ENCODE measurements around the gene PLXNA4. TPM values are rescaled to one million over a fixed set of nuclear protein-coding genes. Genes with fewer than 3 reads are reported as not detected.

PLXNA4 gene
- total RNA-seq, 1 donor from 2014 or later: 10.6 TPM

DNA sequence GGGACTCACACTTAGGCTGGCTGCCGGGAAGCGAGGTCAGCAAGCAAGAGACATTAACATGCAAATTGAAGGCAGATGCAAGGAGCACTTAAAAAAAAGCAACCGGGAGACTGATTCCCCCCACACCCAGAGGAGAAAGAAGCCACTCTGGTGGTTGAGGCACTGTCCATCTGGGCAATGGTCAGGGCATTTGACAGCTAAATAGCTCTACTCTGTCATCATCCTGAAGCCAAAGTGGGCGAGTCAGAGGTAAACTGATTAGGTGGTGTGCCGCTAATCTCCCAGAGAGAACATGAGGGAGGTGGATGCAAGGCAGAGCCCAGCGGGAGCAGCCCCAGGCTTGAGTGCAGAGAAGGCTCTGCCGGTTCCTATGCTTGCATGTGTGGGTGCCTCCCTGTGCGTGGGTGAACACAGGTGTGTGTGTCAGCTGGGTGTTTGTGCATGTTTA, 100.6 kb downstream of the PLXNA4 start:
- intact Hi-C loops (cut with micrococcal nuclease): no loop called here

GRCh38 chr7:132475037-132475668, 101.1 kb downstream of the PLXNA4 start:
- intact Hi-C loops (cut with micrococcal nuclease): no loop called here

DNA sequence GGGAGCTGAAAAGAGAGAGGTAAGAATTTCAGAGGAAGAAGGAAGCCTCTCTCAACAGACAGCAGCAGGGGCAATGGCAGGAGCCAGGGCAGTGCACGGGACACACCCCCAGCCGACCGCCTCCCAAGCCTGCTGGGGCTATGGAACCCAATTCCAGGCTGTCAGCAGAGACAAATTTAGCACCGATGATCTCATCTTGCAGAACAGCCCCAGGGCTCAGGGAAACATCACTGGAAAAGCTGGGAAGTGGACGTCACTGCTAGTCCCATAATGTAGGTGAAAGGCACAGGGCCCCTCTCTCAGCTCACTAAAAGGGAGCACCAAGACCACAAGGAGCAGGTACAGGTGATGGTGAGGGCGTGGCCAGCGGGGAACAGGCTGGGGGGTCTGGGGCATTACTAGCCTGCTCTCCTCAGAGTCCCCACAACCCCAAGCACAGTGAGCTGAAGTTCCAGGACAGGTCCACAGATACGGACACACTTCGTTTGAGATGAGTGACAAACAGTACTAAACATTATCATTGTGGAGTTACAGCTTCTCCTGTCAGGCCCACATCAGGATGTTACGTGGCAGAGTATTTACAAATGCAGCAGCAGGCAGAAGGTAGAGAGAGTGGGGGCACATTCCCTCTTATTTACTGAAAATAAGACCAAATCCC, 103.7 kb downstream of the PLXNA4 start:
- intact Hi-C loops (cut with micrococcal nuclease): no loop called here

- intact Hi-C loops (cut with micrococcal nuclease): no loop called here
Observed at GRCh38 chr7:132471515-132471914, 104.8 kb downstream of the PLXNA4 start.

- intact Hi-C loops (cut with micrococcal nuclease): no loop called here
Observed at GRCh38 chr7:132469681-132470080, 106.6 kb downstream of the PLXNA4 start.

GRCh38 chr7:132469264-132469663, 107.0 kb downstream of the PLXNA4 start:
- intact Hi-C loops (cut with micrococcal nuclease): no loop called here

GRCh38 chr7:132466367-132466766, 109.9 kb downstream of the PLXNA4 start:
- intact Hi-C loops (cut with micrococcal nuclease): no loop called here

GRCh38 chr7:132465516-132465915, 110.8 kb downstream of the PLXNA4 start:
- intact Hi-C loops (cut with micrococcal nuclease): no loop called here

GRCh38 chr7:132464740-132465139, 111.5 kb downstream of the PLXNA4 start:
- intact Hi-C loops (cut with micrococcal nuclease): no loop called here

GRCh38 chr7:132463922-132464321, 112.3 kb downstream of the PLXNA4 start:
- intact Hi-C loops (cut with micrococcal nuclease): no loop called here

DNA sequence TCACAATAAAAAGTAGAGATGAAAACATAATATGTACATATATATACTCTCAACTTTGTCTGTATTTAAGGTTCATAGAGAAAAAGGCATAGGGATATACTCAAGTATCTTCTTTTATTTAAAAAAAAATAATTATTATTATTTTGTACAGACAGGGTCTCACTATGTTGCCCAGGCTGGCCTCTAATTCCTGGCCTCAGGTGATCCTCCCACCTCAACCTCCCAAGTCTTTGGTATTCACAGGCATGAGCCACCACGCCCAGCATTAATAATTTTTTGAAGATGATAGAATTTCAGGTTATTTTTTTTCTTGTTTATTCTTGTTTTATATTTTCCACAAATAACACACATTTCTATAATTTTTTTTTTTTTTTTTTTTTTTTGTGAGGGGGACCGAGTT, 113.8 kb downstream of the PLXNA4 start:
- intact Hi-C loops (cut with micrococcal nuclease): no loop called here

GRCh38 chr7:132461032-132461592, 115.2 kb downstream of the PLXNA4 start:
- intact Hi-C loops (cut with micrococcal nuclease): loop anchor here (1.0 kb wide), 2 partner anchors 24 to 30 kb away; no protein-coding TSS in a partner anchor

DNA sequence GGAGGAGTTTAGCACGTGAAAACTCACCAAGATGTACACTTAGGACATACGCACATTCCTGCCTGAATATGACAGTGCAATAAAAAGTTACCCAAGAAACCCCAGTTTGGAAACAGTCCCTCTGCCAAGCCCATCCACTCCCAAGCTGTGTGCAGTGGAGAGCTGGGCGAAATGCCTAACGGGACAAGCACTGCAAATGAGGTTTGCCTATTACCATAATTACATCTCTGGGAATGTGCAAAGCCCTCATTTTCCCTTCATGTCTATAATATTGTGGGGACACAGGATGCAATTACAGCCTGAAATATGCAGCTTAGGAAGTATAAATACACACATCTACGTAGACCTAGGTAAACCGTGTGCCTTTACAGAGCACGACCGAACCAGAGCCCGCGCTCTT, 117.5 kb downstream of the PLXNA4 start:
- intact Hi-C loops (cut with micrococcal nuclease): no loop called here

GRCh38 chr7:132457658-132458057, 118.6 kb downstream of the PLXNA4 start:
- intact Hi-C loops (cut with micrococcal nuclease): no loop called here

GRCh38 chr7:132456418-132456817, 119.9 kb downstream of the PLXNA4 start:
- intact Hi-C loops (cut with micrococcal nuclease): no loop called here

GRCh38 chr7:132455378-132455777, 120.9 kb downstream of the PLXNA4 start:
- intact Hi-C loops (cut with micrococcal nuclease): no loop called here

DNA sequence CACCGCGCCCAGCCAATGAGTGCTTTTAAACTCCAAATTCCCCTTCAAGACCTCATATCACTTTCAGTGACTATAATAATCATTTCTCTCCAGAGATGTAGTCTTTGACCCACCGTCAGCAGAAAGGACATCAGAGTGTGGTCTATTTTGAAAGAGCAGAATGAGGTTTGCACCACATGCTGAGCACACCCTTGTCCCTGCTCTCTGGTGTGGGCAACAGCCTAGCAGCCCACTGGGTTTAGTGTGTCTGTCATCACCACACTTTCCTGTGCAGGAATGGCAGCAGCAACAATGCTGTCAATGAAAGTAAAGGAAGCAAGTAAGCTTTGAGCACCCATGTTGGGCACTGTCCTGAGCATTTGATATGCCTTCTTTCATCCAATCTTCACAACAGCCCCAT, 122.4 kb downstream of the PLXNA4 start:
- intact Hi-C loops (cut with micrococcal nuclease): no loop called here

DNA sequence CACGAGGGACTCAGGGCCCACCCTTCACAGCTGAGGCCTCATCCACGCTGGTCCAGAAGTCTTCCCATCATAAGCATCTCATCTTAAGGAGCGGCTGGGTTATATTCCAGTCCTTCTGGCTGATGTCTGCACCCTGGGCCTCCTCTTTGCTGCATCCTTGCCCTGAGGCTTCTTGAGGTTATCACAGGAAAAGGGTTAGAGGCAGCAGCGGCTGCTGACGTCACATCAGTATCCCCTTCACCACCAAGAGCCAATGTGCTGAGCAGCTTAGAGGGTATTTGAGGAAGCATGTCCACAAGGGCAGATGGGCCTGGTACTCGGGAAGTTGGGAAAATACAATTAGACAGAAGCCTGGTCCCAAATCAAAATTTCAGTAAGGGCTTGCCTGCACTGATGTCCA, 125.1 kb downstream of the PLXNA4 start:
- intact Hi-C loops (cut with micrococcal nuclease): no loop called here

DNA sequence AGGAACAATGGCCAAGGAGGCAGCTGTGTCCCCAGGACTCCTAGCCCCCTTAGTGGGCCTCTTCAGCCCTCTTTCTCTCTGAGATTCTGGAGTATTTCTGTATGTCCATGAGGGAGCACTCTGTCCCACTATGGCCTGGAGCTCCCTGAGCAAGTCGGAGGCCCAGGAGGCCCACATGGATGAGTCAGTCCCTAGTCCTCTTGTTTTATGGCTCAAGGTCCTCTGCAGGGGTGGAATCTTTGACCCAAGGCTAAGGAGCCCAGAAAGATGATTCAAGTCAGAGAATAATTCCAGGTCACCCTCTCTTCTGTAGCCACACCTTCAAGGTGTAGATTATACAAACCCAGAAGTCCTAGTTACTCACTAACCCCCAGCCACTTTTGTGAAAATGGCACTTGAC, 125.6 kb downstream of the PLXNA4 start:
- intact Hi-C loops (cut with micrococcal nuclease): no loop called here

DNA sequence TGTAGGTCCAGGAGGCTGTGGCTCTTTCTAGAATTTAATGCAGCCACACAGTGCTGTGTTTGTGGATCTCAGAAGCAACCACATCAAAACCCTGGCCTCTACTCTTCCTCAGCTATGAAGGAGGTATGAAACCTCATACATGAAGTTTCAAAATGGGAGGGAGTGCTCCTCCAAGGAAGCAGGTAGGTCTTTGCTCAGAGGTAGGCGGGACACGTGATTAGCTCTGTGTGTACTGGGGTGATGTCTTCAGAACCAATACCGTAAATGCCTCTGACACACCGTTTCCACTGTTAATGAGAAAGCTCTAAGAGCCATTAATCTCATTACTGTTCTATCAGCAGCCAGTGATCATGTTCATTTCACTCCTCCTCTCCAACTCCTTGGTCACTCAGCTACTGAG, 126.1 kb downstream of the PLXNA4 start:
- intact Hi-C loops (cut with micrococcal nuclease): no loop called here

- intact Hi-C loops (cut with micrococcal nuclease): no loop called here
Observed at GRCh38 chr7:132446666-132447278, 129.5 kb downstream of the PLXNA4 start.

GRCh38 chr7:132446260-132446659, 130.0 kb downstream of the PLXNA4 start:
- intact Hi-C loops (cut with micrococcal nuclease): no loop called here

Measured in T-helper 2 cell treated with Interferon-gamma antibody and Interleukin-4, amounts not matched to agents 100 ng/mL and 5 ng/mL, for 36 hours (primary cell).